ENCODE results near the gene SRBD1. TPM values are rescaled to one million over a fixed set of nuclear protein-coding genes. Genes with fewer than 3 reads are reported as not detected.

Gene SRBD1
- total RNA-seq, 1 donor from 2014 or later, result 13.1 TPM

DNA sequence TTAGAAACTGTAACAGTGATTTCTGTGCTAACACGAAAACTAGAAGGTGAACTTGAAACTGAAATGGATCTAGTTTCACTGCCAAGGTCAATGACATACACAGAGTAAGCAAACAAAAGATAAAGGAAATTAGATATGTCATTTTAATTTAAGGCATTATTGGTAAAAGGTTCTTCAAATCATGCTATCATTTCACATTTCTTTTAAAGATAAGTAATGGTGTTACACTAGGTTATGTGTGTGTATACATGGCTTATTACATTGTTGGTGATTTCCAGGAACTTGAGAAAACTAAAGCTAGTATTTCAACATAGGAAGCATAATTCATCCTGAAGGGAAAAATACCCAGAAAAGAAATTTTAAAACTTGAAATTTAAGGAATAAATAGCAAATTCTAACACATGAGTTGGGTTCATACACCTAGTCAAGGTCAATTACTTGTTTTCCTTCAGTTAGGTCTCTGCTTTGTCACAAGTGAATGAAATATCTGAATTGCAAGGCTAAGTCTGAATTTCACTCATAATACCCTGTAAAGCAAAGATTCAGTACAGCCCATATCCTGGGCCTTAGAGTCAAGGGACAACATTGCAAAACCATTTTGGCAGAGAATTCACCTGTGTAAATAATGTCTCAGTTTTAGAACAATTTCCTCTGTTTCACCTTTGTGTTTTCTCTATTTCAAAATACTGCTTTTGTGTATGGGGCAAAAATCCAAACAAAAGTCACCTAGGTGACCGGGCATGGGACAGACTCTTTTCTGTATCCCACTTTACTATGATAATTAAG, 141.6 kb downstream of the SRBD1 start:
- DNase-seq (ENCODE audit: low read depth), result no peak

DNA sequence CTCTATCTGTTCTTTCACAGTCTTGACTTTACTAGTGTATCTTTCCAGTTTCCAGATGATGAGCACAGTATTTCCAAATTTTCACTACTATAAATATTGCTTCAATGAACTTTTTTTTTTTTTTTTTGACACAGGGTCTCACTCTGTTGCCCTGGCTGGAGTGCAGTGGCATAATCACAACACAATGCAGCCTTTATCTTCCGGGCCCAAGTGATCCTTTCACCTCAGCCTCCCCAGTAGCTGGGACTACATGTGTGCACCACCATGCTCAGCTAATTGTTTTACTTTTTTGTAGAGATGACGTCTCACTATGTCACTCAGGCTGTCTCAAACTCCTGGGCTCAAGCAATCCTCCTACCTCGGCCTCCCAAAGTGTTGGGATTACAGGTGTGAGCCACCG, 142.8 kb downstream of the SRBD1 start:
- no peak for DNase-seq (ENCODE audit: low read depth)

DNA sequence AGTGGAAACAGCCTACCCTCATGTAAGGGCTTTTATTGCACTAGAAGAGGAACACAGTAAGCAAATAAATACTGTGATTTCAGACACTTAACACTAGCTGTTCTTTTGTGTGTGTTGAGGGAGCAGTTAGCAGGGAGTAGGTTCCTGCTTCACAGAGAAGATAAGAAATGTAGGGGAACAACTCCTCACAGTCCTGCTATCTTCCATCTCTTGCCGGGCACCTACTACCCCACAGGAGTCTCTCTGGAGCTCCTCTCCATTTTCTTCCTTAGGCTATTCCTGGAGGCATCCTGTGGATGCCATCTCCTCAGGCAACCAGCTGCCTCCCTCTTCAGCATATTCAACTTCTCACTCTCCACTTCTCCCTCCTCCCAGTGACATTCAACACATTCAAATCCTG, 145.0 kb downstream of the SRBD1 start:
- DNase-seq (ENCODE audit: low read depth), result peak; percentile 28

DNA sequence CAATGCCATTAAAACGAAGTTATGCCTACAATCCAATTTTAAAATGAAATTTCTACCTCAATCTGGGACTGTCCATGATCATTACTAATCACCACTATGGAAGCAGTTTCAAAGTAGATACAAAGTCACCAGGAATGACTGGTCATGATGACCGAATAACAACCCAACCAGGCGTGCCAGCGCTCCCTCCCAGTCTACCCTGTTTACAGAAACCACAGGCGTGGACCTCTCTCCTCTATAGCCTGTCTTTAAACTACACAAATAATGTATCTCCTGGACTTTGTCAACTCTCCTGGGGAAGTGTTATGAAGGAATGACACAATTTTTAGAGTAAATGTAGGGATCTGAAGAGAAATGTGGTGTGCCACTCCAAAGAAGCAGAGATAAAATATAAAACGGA, 150.2 kb downstream of the SRBD1 start:
- no peak for DNase-seq (ENCODE audit: low read depth)

DNA sequence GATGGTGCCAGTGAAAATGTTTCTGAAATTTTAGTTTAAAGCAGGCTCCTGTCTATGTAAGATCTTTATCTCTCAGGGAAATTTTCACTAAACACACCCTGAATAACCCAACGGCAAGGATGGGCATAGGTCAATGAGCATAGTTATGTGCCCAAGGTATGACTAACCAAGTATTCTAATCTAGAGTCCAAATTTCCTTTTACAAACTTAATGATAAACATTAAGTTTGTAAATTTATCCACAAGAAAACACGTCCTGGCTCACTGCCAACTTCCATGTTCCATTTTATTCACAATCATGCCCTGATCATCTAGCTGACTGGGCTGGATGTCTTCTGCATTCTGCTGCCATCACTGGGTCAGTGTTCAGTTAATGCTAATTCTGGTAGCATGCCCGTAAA, 151.2 kb downstream of the SRBD1 start:
- no peak for DNase-seq (ENCODE audit: low read depth)

DNA sequence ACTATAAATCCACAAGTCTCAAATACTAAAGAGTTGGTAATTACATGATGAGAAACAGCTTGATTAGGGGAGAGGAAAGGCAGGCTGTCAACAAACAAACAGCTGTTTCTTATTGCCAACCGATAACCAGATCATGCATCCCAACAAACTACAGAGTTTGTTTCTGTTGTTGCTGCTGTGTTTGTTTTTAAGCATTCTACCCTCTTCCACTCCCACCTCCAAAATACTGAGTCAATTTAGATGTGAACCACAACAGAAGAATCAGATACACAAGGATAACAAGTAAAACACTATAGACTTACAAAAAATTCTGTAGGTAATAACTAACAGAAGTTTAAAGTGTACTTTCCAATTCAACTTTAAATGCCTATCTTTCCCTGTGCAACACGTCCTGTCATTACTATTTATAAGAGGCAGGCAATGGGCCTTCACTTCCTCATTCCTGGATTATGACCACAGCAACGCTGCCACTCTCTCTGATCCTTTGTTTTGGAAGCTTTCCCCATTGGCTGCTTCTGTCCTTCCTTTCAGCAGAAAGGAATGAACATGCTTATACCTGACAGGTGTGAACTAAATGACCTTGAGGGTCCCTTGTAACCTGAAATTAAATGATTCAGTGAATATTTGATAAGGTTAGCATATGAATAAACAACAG, 152.0 kb downstream of the SRBD1 start:
- DNase-seq (ENCODE audit: low read depth), result peak; percentile 82

DNA sequence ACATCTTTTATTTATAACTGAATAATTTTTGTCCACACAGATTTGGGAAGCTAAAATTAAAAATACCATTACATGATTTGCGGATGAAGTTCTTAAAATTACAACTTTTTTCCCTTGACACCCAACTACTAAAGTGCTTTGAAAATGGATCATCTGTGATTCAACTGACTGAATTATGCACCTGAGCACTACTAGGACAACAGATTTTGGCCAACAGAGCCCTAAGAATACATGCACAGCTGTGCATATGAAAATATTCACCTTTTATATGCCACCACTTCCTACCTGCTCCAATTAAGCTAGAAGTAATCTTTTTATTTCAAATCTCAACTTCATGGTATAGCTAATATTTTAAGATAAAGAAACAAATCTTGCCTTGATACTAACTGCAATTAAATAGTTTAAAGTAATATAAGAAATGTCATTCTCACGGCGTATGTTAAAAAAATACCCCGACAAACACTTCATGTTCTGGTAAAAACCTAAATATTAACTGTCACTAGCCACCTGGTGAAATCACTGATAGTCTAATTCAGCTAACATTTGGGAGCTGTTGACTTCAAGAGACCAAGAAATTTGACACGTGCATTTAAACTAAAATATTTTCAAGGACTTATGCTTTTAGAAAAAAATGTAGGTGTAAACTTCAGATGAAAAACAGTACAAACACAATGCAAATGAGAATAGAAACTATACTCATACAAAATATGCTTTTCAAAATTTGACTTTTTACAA, 153.7 kb downstream of the SRBD1 start:
- DNase-seq (ENCODE audit: low read depth), result no peak

DNA sequence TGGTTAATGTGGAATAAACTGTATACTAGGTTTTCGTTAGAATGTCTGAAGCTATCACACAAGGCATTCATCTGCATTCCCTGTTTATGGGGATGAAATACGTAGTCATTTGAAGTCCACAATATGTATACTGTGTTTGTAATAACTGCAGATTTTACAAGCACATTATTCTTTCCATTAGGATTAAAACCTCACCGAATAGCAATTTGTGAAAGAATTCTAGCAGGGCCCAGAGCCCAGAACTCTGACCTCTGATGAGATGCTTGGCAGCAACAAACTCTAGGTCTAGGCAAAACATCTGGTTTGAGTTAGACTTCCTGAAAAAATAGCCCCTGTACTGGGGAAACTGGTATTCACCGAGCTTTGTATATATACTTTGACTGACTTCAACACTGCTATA, 158.2 kb downstream of the SRBD1 start:
- DNase-seq (ENCODE audit: low read depth), result peak; percentile 38

DNA sequence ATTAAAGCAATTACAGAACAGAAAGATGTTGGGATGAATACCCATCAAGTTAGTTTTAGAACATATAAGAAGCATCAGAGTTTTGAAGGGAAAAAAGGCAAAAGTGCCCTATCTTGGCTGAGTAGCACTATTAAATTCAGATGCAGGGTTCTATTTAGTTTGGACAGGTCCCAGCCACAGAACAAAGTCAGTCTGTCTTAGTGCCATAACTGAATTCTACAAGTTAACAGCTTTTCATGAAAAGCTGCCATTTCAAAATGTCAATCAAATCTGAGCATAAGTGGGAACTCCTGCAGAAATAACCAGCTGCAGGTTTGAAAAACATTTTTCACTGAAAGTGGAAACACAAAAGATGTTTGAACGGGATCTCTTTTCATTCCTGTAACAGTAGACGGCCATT, 160.4 kb downstream of the SRBD1 start:
- DNase-seq (ENCODE audit: low read depth), result no peak

DNA sequence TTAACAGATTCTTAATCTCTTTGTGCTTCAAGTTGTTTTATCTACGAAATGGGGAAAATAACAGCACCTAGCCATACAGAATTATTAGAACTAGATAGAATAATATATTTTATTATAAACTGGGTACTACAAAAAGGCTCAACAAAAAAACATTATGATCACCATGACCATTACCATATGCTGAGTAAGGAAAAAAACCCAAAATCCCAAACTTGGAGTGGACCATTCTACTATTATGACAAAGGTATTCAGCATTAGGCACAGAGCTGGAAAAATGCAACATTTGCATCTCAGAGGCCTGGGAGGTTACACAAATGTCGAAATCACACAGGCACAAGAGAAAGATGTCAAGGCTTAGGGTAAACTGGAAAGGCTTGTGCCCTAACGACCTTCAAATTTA, 162.8 kb downstream of the SRBD1 start:
- no peak for DNase-seq (ENCODE audit: low read depth)

DNA sequence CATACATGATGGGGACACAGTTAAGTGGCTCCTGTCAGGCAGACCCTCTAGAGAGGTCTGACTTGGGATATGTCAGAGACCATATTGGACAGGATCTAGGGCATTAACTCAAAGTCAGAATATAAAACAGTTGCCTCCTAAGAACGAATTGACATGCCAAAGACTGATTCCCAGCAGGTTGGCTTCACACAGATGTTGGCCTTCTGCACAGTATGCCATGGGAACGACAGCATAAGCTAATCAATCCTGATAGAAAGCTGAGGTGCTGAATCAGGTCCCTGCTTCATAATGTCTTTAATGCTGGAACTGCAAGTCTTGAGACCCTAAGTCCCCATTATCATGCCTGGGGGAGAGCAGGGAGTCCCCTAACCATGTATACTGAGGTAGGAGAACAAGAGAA, 165.1 kb downstream of the SRBD1 start:
- no peak for DNase-seq (ENCODE audit: low read depth)

DNA sequence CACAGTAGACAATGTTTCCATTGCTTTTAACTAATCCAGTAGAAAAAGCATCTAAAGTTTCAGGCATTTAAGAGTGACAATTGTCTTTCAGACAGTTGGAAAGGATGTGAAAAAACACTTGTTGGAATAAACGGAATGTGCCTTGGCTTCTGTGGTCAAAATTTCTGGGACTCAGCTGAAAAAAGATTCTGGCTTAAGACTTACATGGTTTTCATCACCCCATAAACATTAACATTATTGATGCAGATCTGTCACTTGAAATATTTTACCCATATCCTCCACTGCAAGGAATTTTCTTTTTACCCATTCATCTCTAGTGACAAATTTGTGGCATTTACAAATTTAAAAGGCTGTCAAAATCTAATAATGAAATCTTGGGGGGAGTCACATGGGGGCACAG, 166.0 kb downstream of the SRBD1 start:
- DNase-seq (ENCODE audit: low read depth), result peak; percentile 68

DNA sequence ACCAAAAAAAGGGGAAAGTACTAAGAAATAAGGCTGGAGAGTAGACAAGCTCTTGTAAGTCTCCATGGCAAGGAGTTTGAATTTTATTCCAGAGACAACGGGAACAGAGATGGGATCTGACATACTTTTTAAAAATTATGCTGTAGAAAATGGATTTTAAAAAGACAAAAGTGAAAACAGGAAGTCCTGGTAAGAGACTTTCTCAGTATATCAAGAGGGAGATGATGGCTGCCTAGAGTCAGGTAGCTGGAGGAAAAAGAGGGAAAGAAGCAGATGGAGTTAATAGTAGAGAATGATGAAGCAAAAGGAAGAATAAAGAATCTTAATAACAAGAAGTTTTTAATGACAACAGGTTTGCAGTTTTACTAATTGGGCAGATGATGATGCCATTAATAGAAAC, 168.1 kb downstream of the SRBD1 start:
- no peak for DNase-seq (ENCODE audit: low read depth)

DNA sequence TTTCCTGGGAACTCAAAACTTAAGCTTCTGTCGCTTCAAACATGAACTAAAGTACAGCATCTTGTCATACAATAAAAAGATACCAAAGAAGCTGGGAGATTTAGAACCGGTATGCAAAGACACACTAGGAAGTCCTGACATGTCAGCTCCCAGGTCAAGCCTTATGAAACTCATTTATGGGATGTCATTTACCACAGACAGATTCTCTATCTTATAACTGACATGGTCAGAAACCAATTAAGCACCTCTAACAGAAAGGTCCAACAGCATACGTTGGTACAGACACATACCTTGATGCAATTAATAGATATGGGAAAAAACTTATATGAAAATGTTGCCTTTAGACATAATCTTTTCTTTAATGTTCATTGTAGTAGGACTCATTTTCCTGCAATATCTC, 169.0 kb downstream of the SRBD1 start:
- DNase-seq (ENCODE audit: low read depth), result no peak

DNA sequence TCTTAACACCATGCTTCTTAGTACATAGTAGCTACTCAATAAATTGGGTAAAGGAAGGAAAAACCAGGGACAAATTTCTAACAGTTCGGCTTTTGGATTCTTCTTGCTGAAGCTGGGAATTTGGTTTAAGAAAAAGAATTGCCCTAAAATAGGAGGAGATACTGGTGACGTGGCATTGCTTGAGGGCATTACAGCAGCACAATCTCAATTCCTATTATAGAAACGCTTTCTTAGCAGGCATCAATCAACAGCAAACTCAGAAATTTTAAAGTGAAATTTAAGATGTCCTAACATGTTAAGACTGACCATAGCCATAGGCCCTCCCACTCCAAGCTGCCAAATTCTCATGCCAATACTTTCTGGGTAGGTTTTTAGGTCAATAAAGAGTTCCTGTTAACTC, 169.5 kb downstream of the SRBD1 start:
- DNase-seq (ENCODE audit: low read depth), result no peak

DNA sequence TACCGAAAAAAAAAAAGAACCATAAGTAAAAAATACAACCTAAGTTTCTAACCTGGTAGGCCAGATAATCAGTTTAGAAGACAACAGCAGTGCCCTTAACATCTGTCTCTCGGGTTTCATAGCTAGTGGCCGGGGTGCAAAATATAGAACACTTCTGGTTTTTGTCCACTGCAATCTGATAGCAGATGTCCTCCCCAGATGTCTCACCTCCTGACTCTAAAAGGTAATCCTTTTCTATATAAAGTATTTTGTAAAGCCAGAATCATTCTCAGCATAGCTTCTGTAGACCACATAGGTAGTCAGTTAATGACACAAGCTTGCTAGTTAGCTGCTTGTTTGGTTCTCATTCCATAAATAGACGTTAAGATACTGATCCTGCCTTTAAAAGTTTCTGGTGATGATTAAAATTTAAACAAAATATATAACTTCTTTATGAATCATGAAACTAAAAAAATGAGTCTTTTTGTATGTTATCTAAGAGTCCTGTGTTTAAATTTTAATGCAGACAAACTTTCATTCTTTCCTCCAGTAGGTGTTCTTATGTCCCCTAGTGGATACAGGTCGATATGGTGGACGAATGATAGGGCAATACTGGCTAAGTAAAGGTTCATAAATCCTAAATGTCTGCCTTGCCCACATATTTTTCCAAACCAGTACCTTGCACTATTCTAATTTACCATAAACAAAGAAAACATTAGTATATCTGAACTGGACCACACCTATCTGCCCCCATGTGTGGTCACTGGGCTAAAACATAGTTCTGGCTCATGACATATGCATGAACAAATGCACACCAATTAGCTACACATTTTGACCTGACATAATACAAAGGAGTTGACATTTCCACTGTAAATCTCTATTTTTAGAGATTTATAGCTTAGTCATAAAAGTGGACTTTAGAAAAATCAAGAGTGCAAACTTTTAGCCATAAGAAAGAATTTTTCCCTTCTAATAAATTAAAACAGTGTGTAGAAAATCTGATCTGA, 171.0 kb downstream of the SRBD1 start:
- peak; percentile 45 for DNase-seq (ENCODE audit: low read depth)

DNA sequence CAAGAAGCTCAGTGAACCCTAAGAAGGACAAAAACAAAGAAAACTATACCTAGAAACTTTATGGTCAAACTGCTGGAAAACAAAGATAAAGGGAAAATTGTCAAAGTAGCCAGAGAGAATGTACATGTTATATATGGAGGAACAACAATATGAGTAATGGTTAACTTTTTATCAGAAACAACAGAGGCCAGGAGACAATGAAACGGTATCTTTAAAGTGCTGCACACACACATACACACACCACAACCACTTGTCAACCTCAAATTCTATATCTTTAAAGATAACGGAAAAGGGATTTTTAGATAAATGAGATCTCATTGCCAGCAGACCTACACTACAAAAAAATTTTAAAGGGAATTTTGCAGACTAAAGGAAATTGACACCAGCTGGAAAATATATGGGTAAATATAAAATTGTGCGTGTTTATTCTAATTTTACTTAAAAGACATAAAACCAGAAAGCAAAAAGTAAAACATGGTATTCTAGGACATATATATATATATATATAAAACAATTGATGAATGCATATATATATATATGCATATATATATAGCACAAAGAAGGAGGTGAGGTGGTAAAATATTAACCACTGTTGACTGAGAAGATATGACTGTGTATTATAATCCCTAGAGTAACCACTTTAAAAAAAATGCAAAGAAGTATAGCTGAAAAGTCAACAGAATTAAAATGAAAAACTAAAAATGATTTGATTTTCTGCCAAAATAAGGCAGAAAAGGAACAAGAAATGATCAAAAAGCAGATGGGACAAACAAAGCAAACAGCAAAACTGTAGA, 172.0 kb downstream of the SRBD1 start:
- no peak for DNase-seq (ENCODE audit: low read depth)

DNA sequence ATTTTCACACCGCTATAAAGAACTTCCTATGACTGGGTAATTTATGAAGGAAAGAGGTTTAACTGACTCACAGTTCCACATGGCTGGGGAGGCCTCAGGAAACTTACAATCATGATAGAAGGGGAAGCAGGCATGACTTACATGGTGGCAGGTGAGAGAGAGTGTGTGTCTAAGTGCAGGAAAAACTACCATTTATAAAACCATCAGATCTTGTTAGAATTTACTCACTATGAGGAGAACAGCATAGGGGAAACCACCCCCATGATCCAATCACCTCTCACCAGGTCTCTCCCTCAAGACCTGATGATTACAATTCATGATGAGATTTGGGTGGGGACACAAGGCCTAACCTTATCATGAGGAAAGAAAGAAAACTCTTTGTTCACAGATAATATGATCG, 174.6 kb downstream of the SRBD1 start:
- DNase-seq (ENCODE audit: low read depth), result no peak

DNA sequence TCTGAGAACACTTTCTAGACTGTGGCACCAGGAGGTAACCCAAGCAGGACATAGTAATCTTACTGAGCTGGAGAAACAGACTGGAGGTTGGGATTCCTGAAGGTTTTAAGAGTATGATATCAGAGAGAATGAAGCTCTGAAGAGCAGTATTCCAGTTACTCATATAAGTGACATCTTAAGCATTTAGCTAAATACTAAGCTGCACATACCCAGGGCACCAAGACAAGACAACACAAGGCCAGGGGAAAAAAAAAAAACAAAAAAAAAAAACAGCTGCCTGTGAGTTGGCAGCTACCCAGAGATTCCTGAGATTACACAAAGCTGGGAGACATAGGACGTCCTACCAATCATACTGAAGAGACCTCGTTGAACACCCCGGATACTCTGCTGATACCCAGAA, 175.8 kb downstream of the SRBD1 start:
- DNase-seq (ENCODE audit: low read depth), result peak; percentile 95

DNA sequence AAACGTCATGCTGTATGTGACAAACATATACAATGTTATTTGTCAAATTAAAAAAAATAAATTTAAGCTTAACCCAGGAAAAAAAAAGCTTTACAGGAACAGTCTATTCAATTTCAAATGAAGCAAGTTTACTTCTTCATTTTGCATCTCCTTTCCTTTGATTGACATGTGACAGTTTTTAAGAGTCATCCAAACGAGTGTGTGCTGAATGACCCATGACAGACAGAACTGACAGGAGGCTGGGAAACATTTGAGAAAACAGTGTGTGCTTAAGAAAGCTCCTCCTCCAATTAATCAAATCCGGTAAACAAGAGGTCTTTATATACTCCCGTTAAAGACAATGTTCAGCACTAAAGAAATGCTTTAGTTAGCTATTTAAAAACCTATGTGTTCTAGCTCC, 177.7 kb downstream of the SRBD1 start:
- DNase-seq (ENCODE audit: low read depth), result no peak

Data from myocyte (in vitro differentiated cells).